Measurements from ENCODE around the gene EMC10. TPM values are rescaled to one million over a fixed set of nuclear protein-coding genes. Genes with fewer than 3 reads are reported as not detected.

EMC10 gene
- total and polyA plus RNA-seq, 10 of the 15 experiments (the other 5 are each of a cell fraction or from before 2014, with no cell fraction given) = 2.5 to 77.3 (median 20.3) TPM

DNA sequence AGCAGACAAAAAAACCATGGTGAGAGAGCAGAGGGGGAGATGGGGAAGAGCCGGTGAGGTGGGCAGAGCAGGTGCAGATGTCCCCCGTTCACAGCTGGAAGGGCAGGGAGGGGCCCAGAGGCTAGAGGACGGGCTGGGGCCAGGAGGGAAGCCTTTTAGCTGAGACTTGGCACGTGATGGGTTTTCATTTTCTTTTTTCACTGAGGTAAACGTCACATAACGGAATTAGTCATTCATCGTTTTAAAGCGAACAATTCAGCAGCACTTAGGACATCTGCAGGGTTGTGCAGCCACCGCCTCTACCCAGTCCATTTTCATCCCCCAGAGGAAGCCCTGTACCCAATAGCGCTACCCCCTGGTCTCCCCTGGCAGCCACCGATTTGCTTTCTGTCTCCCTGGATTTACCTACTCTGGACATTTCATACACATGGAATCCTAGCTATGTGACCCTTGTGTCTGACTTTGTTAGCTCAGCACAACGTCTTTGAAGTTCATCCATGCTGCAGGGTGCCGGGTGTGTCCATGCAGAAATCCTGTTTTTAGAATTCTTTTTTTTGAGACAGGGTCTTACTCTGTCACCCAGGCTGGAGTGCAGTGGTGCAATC lies 16.0 kb upstream of the EMC10 start (continued):
- TF ChIP-seq KDM1A (IDR thresholded peaks at IDR 0.05; ENCODE audit: borderline replicate concordance) (no peak), FOXK2 (IDR thresholded peaks at IDR 0.05) (no peak), EP300 (IDR thresholded peaks at IDR 0.05; ENCODE audit: borderline replicate concordance in 1 of 2, control insufficient read depth in 1 of 2, low read depth in 2 of 2, low read length in 2 of 2) (peak in 1 of 2 experiments; percentile 50; a peak in 2 of 4 replicates), NR2C1 (IDR thresholded peaks at IDR 0.05) (no peak), HDAC2 (IDR thresholded peaks at IDR 0.05) (no peak), RAD51 (IDR thresholded peaks at IDR 0.05) (peak; percentile 91), POLR2AphosphoS2 (IDR thresholded peaks at IDR 0.05; ENCODE audit: low read depth, low read length) (no peak), ZNF592 (IDR thresholded peaks at IDR 0.05) (no peak), IKZF2 (IDR thresholded peaks at IDR 0.05) (peak in 1 of 2 experiments; percentile 18; a peak in 1 of 4 replicates), BRCA1 (IDR thresholded peaks at IDR 0.05; ENCODE audit: low read depth, low read length) (no peak), SRF (IDR thresholded peaks at IDR 0.05; ENCODE audit: low read depth in 2 of 2, low read length in 2 of 2) (0 out of 4 replicates have a peak, but pooled peaks of 1 of the 2 experiments have one; percentile 11), BMI1 (IDR thresholded peaks at IDR 0.05; ENCODE audit: borderline replicate concordance) (no peak), NRF1 (conservative IDR thresholded peaks at IDR 0.05; ENCODE audit: low read depth, low read length) (no peak), BHLHE40 (IDR thresholded peaks at IDR 0.05; ENCODE audit: borderline replicate concordance in 1 of 2, low read depth in 2 of 2, low read length in 1 of 2) (peak; percentile 97 to 98), ASH2L (IDR thresholded peaks at IDR 0.05; ENCODE audit: borderline replicate concordance, low read depth) (peak; percentile 23; the same call in 1 of the 2 replicates), TAF1 (IDR thresholded peaks at IDR 0.05; ENCODE audit: borderline replicate concordance, low read depth, low read length) (0 out of 2 replicates have a peak, but pooled peaks have one; percentile 25), IRF4 (IDR thresholded peaks at IDR 0.05; ENCODE audit: low read depth, low read length) (0 out of 2 replicates have a peak, but pooled peaks have one; percentile 10), EZH2 (IDR thresholded peaks at IDR 0.05; ENCODE audit: borderline replicate concordance, control insufficient read depth, low read depth, low read length) (no peak), ELK1 (IDR thresholded peaks at IDR 0.05; ENCODE audit: low read depth, low read length) (no peak), IKZF1 (conservative IDR thresholded peaks at IDR 0.05) (peak; percentile 60), LARP7 (IDR thresholded peaks at IDR 0.05) (no peak)
- TF ChIP-seq, protein P1, sequence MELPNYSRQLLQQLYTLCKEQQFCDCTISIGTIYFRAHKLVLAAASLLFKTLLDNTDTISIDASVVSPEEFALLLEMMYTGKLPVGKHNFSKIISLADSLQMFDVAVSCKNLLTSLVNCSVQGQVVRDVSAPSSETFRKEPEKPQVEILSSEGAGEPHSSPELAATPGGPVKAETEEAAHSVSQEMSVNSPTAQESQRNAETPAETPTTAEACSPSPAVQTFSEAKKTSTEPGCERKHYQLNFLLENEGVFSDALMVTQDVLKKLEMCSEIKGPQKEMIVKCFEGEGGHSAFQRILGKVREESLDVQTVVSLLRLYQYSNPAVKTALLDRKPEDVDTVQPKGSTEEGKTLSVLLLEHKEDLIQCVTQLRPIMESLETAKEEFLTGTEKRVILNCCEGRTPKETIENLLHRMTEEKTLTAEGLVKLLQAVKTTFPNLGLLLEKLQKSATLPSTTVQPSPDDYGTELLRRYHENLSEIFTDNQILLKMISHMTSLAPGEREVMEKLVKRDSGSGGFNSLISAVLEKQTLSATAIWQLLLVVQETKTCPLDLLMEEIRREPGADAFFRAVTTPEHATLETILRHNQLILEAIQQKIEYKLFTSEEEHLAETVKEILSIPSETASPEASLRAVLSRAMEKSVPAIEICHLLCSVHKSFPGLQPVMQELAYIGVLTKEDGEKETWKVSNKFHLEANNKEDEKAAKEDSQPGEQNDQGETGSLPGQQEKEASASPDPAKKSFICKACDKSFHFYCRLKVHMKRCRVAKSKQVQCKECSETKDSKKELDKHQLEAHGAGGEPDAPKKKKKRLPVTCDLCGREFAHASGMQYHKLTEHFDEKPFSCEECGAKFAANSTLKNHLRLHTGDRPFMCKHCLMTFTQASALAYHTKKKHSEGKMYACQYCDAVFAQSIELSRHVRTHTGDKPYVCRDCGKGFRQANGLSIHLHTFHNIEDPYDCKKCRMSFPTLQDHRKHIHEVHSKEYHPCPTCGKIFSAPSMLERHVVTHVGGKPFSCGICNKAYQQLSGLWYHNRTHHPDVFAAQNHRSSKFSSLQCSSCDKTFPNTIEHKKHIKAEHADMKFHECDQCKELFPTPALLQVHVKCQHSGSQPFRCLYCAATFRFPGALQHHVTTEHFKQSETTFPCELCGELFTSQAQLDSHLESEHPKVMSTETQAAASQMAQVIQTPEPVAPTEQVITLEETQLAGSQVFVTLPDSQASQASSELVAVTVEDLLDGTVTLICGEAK (IDR thresholded peaks at IDR 0.05; ENCODE audit: borderline replicate concordance) = no peak
